Lung (tissue), 12 donors: ENCODE data around the gene CATSPERD. TPM values are rescaled to one million over a fixed set of nuclear protein-coding genes. Genes with fewer than 3 reads are reported as not detected.

ENCODE experiments used
- ATAC-seq: fragments of 200-7000 bp; cut with Tn5 transposase; one replicate; pipeline ENCODE4 v1.9.1; 2020; ENCODE audit warnings: moderate number of reproducible peaks; ENCODE audit not compliant: insufficient read depth, low FRiP score
- DNase-seq, 3 donors: peaks; one replicate each; pipeline ENCODE4 v3.0.0-alpha.2; 2013 to 2017
- H3K27ac ChIP-seq, 2 donors: one replicate each; pipeline ENCODE4 v1.5.1; 2013; ENCODE audit warnings: mild to moderate bottlenecking in 2 of 2, moderate library complexity in 2 of 2, control low read depth in 1 of 2, inconsistent platforms in 1 of 2, low read depth in 1 of 2, low read length in 1 of 2
- H3K27me3 ChIP-seq, 3 donors: one replicate each; pipeline ENCODE4 v1.5.1; 2013; ENCODE audit warnings: low read length in 2 of 3; ENCODE audit not compliant: control insufficient read depth in 3 of 3, insufficient read depth in 3 of 3
- H3K36me3 ChIP-seq, 4 donors: one replicate each; pipeline ENCODE4 v1.5.1; 2013; ENCODE audit warnings: low read length in 4 of 4, mild to moderate bottlenecking in 1 of 4, moderate library complexity in 1 of 4; ENCODE audit not compliant: control insufficient read depth in 4 of 4, insufficient read depth in 4 of 4
- H3K4me1 ChIP-seq, 5 donors: one replicate each; pipeline ENCODE4 v1.5.1; 2013; ENCODE audit warnings: low read length in 5 of 5, mild to moderate bottlenecking in 2 of 5, moderate library complexity in 1 of 5; ENCODE audit not compliant: control insufficient read depth in 5 of 5, insufficient read depth in 5 of 5
- H3K4me3 ChIP-seq: one replicate; pipeline ENCODE4 v1.5.1; 2013; ENCODE audit warnings: mild to moderate bottlenecking, control low read depth, moderate library complexity
- H3K9ac ChIP-seq, 2 donors: one replicate each; pipeline ENCODE4 v1.5.1; 2013; ENCODE audit warnings: low read length in 2 of 2, control low read depth in 1 of 2; ENCODE audit not compliant: insufficient read depth in 1 of 2
- H3K9me3 ChIP-seq, 4 donors: one replicate each; pipeline ENCODE4 v1.5.1; 2013; ENCODE audit warnings: low read length in 3 of 4, mild to moderate bottlenecking in 1 of 4, moderate library complexity in 1 of 4; ENCODE audit not compliant: control insufficient read depth in 4 of 4, insufficient read depth in 3 of 4
- WGBS, 2 donors: extraction: QIAGEN DNeasy Blood & Tissue Kit; methylation state at CpG; one replicate each; pipeline ENCODE4 v1.1.7; 2013; 5-methylcytosine and 5-hydroxymethylcytosine counted together
- polyA plus RNA-seq, 2 donors: library from polyadenylated mRNA; stranded (reverse); fragments of 200-250 nt; gene quantifications; one replicate each; pipeline ENCODE4 v1.2.1, GENCODE V29; 2013
- total RNA-seq, 2 donors: library from RNA; depleted of rRNA in 1 of 2; stranded (reverse); fragments of >200 nt in 1 of 2; gene quantifications; one replicate each; pipeline ENCODE4 v1.2.1, GENCODE V29; 2014 to 2021
- TF ChIP-seq, protein P1 (sequence below): IDR thresholded peaks from 2 replicates; pipeline ENCODE4 v1.5.1; 2012; ENCODE audit warnings: mild to moderate bottlenecking; ENCODE audit errors: control extremely low read depth, extremely low read depth
- donor health status: control.
- donor health status: control.
- donor health status: Bipolar disorder and iron deficiency.
- donor health status: healthy.
- donor health status: DM: yes; HTN: yes; CAD: no.

Gene CATSPERD
- total and polyA plus RNA-seq, 4 donors: 8.2 to 11.3 (median 9.2) TPM

DNA sequence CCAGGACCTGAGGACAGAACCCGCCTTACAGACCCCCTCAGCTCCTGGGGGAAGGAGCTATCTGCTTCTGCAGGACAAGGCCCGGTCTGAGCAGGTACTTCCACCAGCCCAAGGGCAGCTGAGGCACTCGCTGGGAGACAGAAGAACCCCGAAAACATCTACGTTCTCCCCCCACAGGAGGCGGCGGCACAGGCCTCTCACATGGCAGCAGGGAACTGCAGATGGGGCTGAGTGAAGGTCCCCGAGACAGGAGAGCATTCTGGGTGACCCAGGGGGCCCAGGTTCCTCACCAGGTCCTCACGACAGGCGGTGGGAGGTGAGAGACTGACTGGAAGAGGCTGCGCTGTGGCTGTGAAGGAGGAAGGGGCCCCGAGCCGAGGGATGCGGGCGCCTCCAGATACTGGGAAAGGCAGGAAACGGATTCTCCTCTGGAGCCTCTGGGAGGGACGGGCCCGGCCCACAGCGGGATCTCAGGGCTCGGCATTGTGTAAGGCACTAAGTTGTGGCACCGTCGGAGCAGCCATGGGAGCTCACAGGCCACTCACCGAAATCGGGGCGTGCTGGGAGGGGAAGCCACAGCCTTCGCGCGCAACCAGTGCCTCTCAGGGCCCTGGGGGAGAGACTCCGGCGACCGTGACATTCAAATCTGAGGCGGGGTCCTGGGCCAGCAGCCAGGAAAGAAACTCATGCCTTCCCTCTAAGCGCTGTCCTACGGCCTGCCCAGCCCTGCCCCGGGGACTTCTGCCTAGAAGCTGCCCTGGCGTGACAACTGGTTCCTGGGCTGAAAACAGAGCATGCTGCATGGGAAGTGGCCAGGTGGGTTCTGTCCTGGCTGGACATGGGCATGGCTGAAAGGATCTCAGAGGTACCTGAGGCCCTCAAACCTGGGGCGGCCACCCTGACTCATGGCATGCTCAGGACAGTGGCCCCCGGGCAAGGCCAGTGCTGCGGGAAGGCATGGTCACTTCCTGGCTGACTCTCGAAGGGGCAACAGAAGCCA lies 16.3 kb upstream of the CATSPERD start:
- Histone ChIP-seq H3K27ac (no peak overlapping the region), H3K9me3 (no peaks in the 10 kb centered on the region), H3K4me1 (no peaks in the 10 kb centered on the region), H3K4me3 (no peak overlapping the region), H3K27me3 (no peaks in the 10 kb centered on the region), H3K9ac (no peak overlapping the region), H3K36me3 (peaks cover 5 to 62% (median 20%) of the 10 kb centered on the region in 4 donors)
- TF ChIP-seq, protein P1, sequence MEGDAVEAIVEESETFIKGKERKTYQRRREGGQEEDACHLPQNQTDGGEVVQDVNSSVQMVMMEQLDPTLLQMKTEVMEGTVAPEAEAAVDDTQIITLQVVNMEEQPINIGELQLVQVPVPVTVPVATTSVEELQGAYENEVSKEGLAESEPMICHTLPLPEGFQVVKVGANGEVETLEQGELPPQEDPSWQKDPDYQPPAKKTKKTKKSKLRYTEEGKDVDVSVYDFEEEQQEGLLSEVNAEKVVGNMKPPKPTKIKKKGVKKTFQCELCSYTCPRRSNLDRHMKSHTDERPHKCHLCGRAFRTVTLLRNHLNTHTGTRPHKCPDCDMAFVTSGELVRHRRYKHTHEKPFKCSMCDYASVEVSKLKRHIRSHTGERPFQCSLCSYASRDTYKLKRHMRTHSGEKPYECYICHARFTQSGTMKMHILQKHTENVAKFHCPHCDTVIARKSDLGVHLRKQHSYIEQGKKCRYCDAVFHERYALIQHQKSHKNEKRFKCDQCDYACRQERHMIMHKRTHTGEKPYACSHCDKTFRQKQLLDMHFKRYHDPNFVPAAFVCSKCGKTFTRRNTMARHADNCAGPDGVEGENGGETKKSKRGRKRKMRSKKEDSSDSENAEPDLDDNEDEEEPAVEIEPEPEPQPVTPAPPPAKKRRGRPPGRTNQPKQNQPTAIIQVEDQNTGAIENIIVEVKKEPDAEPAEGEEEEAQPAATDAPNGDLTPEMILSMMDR: no peak
- ATAC-seq: no peak
- no peak for DNase-seq
- 96% methylated on average over 40 of the region's 40 CpGs for WGBS, 2 donors

GRCh38 chr19:5705552-5705951 lies 14.9 kb upstream of the CATSPERD start:
- Histone ChIP-seq H3K27me3 (no peaks in the 10 kb centered on the region), H3K9me3 (no peaks in the 10 kb centered on the region), H3K36me3 (peaks cover under 1 to 63% (median 20%) of the 10 kb centered on the region in 4 donors), H3K4me3 (no peak overlapping the region), H3K27ac (no peak overlapping the region), H3K4me1 (no peaks in the 10 kb centered on the region), H3K9ac (no peak overlapping the region)
- TF ChIP-seq, protein P1: no peak
- 93% methylated on average over 16 of the region's 16 CpGs for WGBS, 2 donors
- ATAC-seq (no peak), DNase-seq (no peak)

DNA sequence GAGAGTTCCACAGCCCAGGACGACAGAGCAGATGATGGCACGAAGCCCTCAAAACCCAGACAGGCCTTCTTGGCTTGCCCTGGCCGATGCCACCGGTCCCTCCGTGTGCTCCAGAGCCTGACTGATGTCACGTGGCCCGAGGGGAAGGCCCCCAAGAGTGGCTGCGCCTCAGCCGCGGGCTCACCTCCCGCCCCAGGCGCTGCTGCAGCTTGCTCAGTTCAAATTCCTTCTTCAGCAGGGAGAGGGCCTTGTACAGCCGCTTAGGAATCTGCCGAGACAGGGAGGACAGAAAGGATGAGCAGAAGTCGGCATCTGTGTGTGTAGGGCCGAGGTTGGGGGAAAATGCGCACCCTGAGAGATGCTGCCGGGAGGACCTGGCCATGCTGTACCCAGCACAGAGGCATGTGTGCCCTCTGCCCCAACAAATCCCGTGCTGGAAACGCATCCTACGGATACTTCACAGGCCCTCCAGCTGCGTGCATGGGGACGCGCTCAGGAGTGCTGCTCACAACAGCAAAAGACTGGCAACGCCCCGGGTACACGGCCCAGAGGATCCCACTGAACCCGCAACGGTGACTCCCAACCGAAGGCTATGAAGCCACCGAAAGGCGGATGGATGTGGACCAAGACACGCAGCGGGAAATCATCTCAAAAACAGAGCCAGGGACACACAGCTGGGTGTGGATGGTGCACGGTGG lies 13.4 kb upstream of the CATSPERD start:
- Histone ChIP-seq H3K9me3 (no peaks in the 10 kb centered on the region), H3K27me3 (no peaks in the 10 kb centered on the region), H3K9ac (no peak overlapping the region), H3K4me3 (no peak overlapping the region), H3K36me3 (peaks cover 2 to 73% (median 25%) of the 10 kb centered on the region in 4 donors), H3K27ac (no peak overlapping the region), H3K4me1 (no peaks in the 10 kb centered on the region)
- DNase-seq (no peak), ATAC-seq (no peak)
- WGBS, 2 donors: 95 to 96% methylated on average over 35 of the region's 35 CpGs
- TF ChIP-seq, protein P1: no peak
